SK-N-SH treated with all-trans-retinoic acid at 6 μM for 48 hours (cell line): Measurements from ENCODE around the gene RTL1.

Experiments used
- ATAC-seq: fragments of 200-7000 bp; cut with Tn5 transposase; 3 replicates; pipeline ENCODE4 v1.9.1; 2020; ENCODE audit warnings: mild to moderate bottlenecking, moderate library complexity
- ARNTL ChIP-seq: fragments of 450-650 bp; formaldehyde crosslinking; IDR thresholded peaks from 2 replicates; pipeline ENCODE4 v1.5.0; 2020; ENCODE audit warnings: low read depth, mild to moderate bottlenecking, moderate library complexity, borderline replicate concordance
- BACH2 ChIP-seq: fragments of 250-450 bp; sonication (Bioruptor Pico); IDR thresholded peaks from 2 replicates; pipeline ENCODE4 v1.9.0; 2021; ENCODE audit warnings: mild to moderate bottlenecking, borderline replicate concordance
- CREB5 ChIP-seq: fragments of 250-450 bp; sonication (Bioruptor Pico); IDR thresholded peaks from 2 replicates; pipeline ENCODE4 v1.5.1; 2020; ENCODE audit warnings: low read depth, mild to moderate bottlenecking, moderate library complexity
- CSDC2 ChIP-seq: fragments of 250-450 bp; sonication (Bioruptor Pico); IDR thresholded peaks from 2 replicates; pipeline ENCODE4 v1.5.0; 2020; ENCODE audit warnings: mild to moderate bottlenecking, moderate library complexity
- CSRNP3 ChIP-seq: fragments of 250-450 bp; sonication (Bioruptor Pico); IDR thresholded peaks from 2 replicates; pipeline ENCODE4 v1.5.1; 2021; ENCODE audit warnings: mild to moderate bottlenecking, moderate library complexity
- ESRRG ChIP-seq: fragments of 250-450 bp; sonication (Bioruptor Pico); IDR thresholded peaks from 2 replicates; pipeline ENCODE4 v1.6.1; 2021; ENCODE audit warnings: mild to moderate bottlenecking
- GLIS3 ChIP-seq: fragments of 250-450 bp; sonication (Bioruptor Pico); IDR thresholded peaks from 2 replicates; pipeline ENCODE4 v1.5.0; 2020; ENCODE audit warnings: mild to moderate bottlenecking, moderate library complexity
- ISL1 ChIP-seq: fragments of 250-450 bp; sonication (Bioruptor Pico); IDR thresholded peaks from 2 replicates; pipeline ENCODE4 v2.1.2; 2022; ENCODE audit warnings: mild to moderate bottlenecking, moderate library complexity
- OSR1 ChIP-seq: fragments of 250-450 bp; sonication (Bioruptor Pico); IDR thresholded peaks from 2 replicates; pipeline ENCODE4 v1.8.0; 2022; ENCODE audit warnings: moderate library complexity, mild to moderate bottlenecking, inconsistent platforms
- POU6F1 ChIP-seq: fragments of 250-450 bp; sonication (Bioruptor Pico); IDR thresholded peaks from 2 replicates; pipeline ENCODE4 v1.8.0; 2021; ENCODE audit warnings: low read depth, mild to moderate bottlenecking, moderate library complexity, borderline replicate concordance
- PPARA ChIP-seq: fragments of 250-450 bp; sonication (Bioruptor Pico); IDR thresholded peaks from 2 replicates; pipeline ENCODE4 v1.5.0; 2020; ENCODE audit warnings: mild to moderate bottlenecking, borderline replicate concordance
- RARB ChIP-seq: fragments of 250-450 bp; sonication (Bioruptor Pico); IDR thresholded peaks from 2 replicates; pipeline ENCODE4 v1.8.0; 2021; ENCODE audit warnings: mild to moderate bottlenecking, moderate library complexity
- SNAI2 ChIP-seq: fragments of 250-450 bp; sonication (Bioruptor Pico); IDR thresholded peaks from 2 replicates; pipeline ENCODE4 v1.5.0; 2020; ENCODE audit warnings: mild to moderate bottlenecking, moderate library complexity
- TCF4 ChIP-seq: fragments of 250-450 bp; sonication (Bioruptor Pico); IDR thresholded peaks from 2 replicates; pipeline ENCODE4 v1.8.0; 2021; ENCODE audit warnings: mild to moderate bottlenecking, moderate library complexity, borderline replicate concordance
- TOX ChIP-seq: fragments of 250-450 bp; sonication (Bioruptor Pico); IDR thresholded peaks from 2 replicates; pipeline ENCODE4 v1.8.0; 2021; ENCODE audit warnings: mild to moderate bottlenecking, moderate library complexity, borderline replicate concordance
- TSHZ2 ChIP-seq: fragments of 250-450 bp; sonication (Bioruptor Pico); IDR thresholded peaks from 2 replicates; pipeline ENCODE4 v1.5.0; 2020; ENCODE audit warnings: mild to moderate bottlenecking, moderate library complexity
- ZC3H10 ChIP-seq: fragments of 250-450 bp; sonication (Bioruptor Pico); IDR thresholded peaks from 2 replicates; pipeline ENCODE4 v1.5.1; 2021; ENCODE audit warnings: mild to moderate bottlenecking, moderate library complexity
- ZFP3 ChIP-seq: fragments of 250-450 bp; sonication (Bioruptor Pico); IDR thresholded peaks from 2 replicates; pipeline ENCODE4 v1.5.0; 2020; ENCODE audit warnings: mild to moderate bottlenecking, moderate library complexity
- ZNF565 ChIP-seq: fragments of 450-650 bp; formaldehyde crosslinking; conservative IDR thresholded peaks from 2 replicates; pipeline ENCODE4 v1.5.0; 2020; ENCODE audit warnings: low read depth, mild to moderate bottlenecking, moderate library complexity
- ZNF8 ChIP-seq: fragments of 450-650 bp; formaldehyde crosslinking; IDR thresholded peaks from 2 replicates; pipeline ENCODE4 v1.5.0; 2020; ENCODE audit warnings: mild to moderate bottlenecking, moderate library complexity

The RTL1 gene

GRCh38 chr14:100873096-100873482 lies 30.4 kb downstream of the RTL1 start:
- TF ChIP-seq CREB5 (CRISPR knock-in tag) (no peak), CSRNP3 (no peak), SNAI2 (no peak), TSHZ2 (CRISPR knock-in tag) (no peak), RARB (CRISPR knock-in tag) (no peak), TOX (CRISPR knock-in tag) (no peak), PPARA (no peak)
- ATAC-seq = no peak

GRCh38 chr14:100872259-100873095 lies 31.0 kb downstream of the RTL1 start:
- TF ChIP-seq ISL1 (CRISPR knock-in tag) (no peak), TCF4 (no peak), ZC3H10 (no peak), OSR1 (no peak), BACH2 (no peak), CSRNP3 (no peak), GLIS3 (CRISPR knock-in tag) (no peak), PPARA (no peak), RARB (CRISPR knock-in tag) (no peak), ESRRG (CRISPR knock-in tag) (no peak)
- TF ChIP-seq, all 23 proteins: peak for 0
- no peak for ATAC-seq

- ATAC-seq = no peak
- TF ChIP-seq CSDC2 = no peak
These were observed 32.0 kb downstream of the RTL1 start for GRCh38 chr14:100871234-100872186.

- no peak for ATAC-seq
- TF ChIP-seq POU6F1 (CRISPR knock-in tag) = no peak
- TF ChIP-seq SNAI2 = no peak
- no peak for TF ChIP-seq ARNTL
- no peak for TF ChIP-seq PPARA
- no peak for TF ChIP-seq ZNF8 (CRISPR knock-in tag)
- TF ChIP-seq ZC3H10 = no peak
- no peak for TF ChIP-seq RARB (CRISPR knock-in tag)
- no peak for TF ChIP-seq BACH2
- no peak for TF ChIP-seq CREB5 (CRISPR knock-in tag)
- no peak for TF ChIP-seq ZNF565 (CRISPR knock-in tag)
- no peak for TF ChIP-seq ZFP3 (CRISPR knock-in tag)
- TF ChIP-seq GLIS3 (CRISPR knock-in tag) = no peak
- no peak for TF ChIP-seq ISL1 (CRISPR knock-in tag)
- TF ChIP-seq CSDC2 = no peak
These were observed 34.7 kb downstream of the RTL1 start for GRCh38 chr14:100868621-100869370.
